K562 (cell line): Measurements from ENCODE around the gene GTPBP2. TPM values are rescaled to one million over a fixed set of nuclear protein-coding genes. Genes with fewer than 3 reads are reported as not detected.

ENCODE experiments used
- ARID4B ChIP-seq: sonication (generic); formaldehyde crosslinking; IDR thresholded peaks from 2 replicates; pipeline ENCODE4 v1.8.0; 2022; ENCODE audit warnings: mild to moderate bottlenecking, missing genetic modification reagents
- CTCF ChIP-seq, 3 experiments: IDR thresholded peaks in 2 of 3; conservative IDR thresholded peaks in 1 of 3; 2 replicates each; pipeline ENCODE4 v1.5.1; 2011 to 2012; ENCODE audit warnings: low read length in 3 of 3, mild to moderate bottlenecking in 3 of 3, control low read depth in 2 of 3, improper control_type of control experiment in 1 of 3, inconsistent platforms in 1 of 3, low read depth in 1 of 3, mixed read lengths in 1 of 3, moderate library complexity in 1 of 3; ENCODE audit not compliant: insufficient read depth in 2 of 3
- HES1 ChIP-seq: fragments of 450-650 bp; IDR thresholded peaks from 2 replicates; pipeline ENCODE4 v1.6.1; 2016; ENCODE audit warnings: low read depth, mild to moderate bottlenecking, moderate library complexity
- HLTF ChIP-seq: fragments of 450-650 bp; IDR thresholded peaks from 2 replicates; pipeline ENCODE4 v1.6.1; 2016
- LEF1 ChIP-seq: fragments of 450-650 bp; IDR thresholded peaks from 2 replicates; pipeline ENCODE4 v1.6.1; 2016; ENCODE audit warnings: mild to moderate bottlenecking
- PCBP1 ChIP-seq: fragments of 200-400 bp; formaldehyde crosslinking; IDR thresholded peaks from 2 replicates; pipeline ENCODE4 v1.6.1; 2018; ENCODE audit warnings: mild to moderate bottlenecking, low read depth, low read length; ENCODE audit not compliant: poor library complexity, severe bottlenecking
- SIRT6 ChIP-seq: IDR thresholded peaks from one replicate; pipeline ENCODE4 v1.6.1; 2012; ENCODE audit warnings: low read depth, mild to moderate bottlenecking, control low read depth, inconsistent platforms, low read length, moderate library complexity
- SP1 ChIP-seq: sonication (generic); formaldehyde crosslinking; IDR thresholded peaks from 2 replicates; pipeline ENCODE4 v1.8.1; 2022; ENCODE audit warnings: mild to moderate bottlenecking, missing genetic modification reagents
- USF2 ChIP-seq: sonication (generic); formaldehyde crosslinking; IDR thresholded peaks from 2 replicates; pipeline ENCODE4 v1.5.0; 2020; ENCODE audit warnings: missing genetic modification reagents
- ZBTB5 ChIP-seq: fragments of 450-650 bp; IDR thresholded peaks from 2 replicates; pipeline ENCODE4 v1.6.1; 2017; ENCODE audit warnings: antibody characterized with exemption
- ZKSCAN8 ChIP-seq: fragments of 200-800 bp; sonication (Bioruptor generic); IDR thresholded peaks from 2 replicates; pipeline ENCODE4 v1.6.1; 2016; ENCODE audit warnings: missing genetic modification characterization, missing compliant biosample characterization
- ZNF263 ChIP-seq: sonication (generic); formaldehyde crosslinking; IDR thresholded peaks from 2 replicates; pipeline ENCODE4 v1.8.0; 2022; ENCODE audit warnings: mild to moderate bottlenecking, missing genetic modification reagents, borderline replicate concordance
- ZNF639 ChIP-seq, 2 experiments: fragments of 200-800 bp in 1 of 2; sonication (Bioruptor generic) in 1 of 2; sonication (generic) in 1 of 2; formaldehyde crosslinking in 1 of 2; IDR thresholded peaks in 1 of 2; conservative IDR thresholded peaks in 1 of 2; 2 replicates each; pipeline versions ENCODE4 v1.5.0 to v1.6.1; 2016 to 2020; ENCODE audit warnings: missing compliant biosample characterization in 1 of 2, missing genetic modification characterization in 1 of 2, missing genetic modification reagents in 1 of 2
- ZNF79 ChIP-seq: fragments of 250-450 bp; sonication (Bioruptor Pico); IDR thresholded peaks from 2 replicates; pipeline ENCODE4 v1.4.0; 2020; ENCODE audit warnings: low read depth, mild to moderate bottlenecking, moderate library complexity
- polyA plus RNA-seq, 8 experiments: library from polyadenylated mRNA; depleted of rRNA in 4 of 8; stranded (reverse) in 5 of 8; unstranded in 3 of 8; fragments of >200 nt; fragmentation: Nextera tagmentation in 2 of 8; fragmentation: Illumina TruSeq in 1 of 8; extraction: Ambion mirVana in 2 of 8; extraction: Trizol in 1 of 8; gene quantifications; 2 replicates each; pipeline versions ENCODE4 v1.2.1 to v1.2.3, GENCODE V29; 2011 to 2014; ENCODE audit warnings: inconsistent platforms in 1 of 8, missing spikeins in 1 of 8
- total RNA-seq, 7 experiments: library from RNA; depleted of rRNA in 6 of 7; stranded (reverse); fragments of >200 nt in 6 of 7; fragmentation: Illumina TruSeq in 2 of 7; extraction: Trizol in 2 of 7; gene quantifications; 2 replicates each; pipeline versions ENCODE4 v1.2.1 to v1.2.3, GENCODE V29; 2011 to 2021; ENCODE audit warnings: low replicate concordance in 1 of 7

The GTPBP2 gene
- total and polyA plus RNA-seq, 9 of the 15 experiments (the other 6 are each of a cell fraction or from before 2014, with no cell fraction given) = 48.4 to 196 (median 111) TPM

- TF ChIP-seq ZKSCAN8 (CRISPR knock-in tag) = no peak
- TF ChIP-seq ZBTB5 = 0 out of 2 replicates have a peak, but pooled peaks have one; percentile 17
- no peak; the same call in 1 of the 2 replicates for TF ChIP-seq SP1 (CRISPR knock-in tag)
- TF ChIP-seq USF2 (CRISPR knock-in tag) = no peak
- TF ChIP-seq SIRT6 = no peak
- no peak for TF ChIP-seq CTCF (IDR thresholded peaks at IDR 0.05 in 2 of 3, conservative IDR thresholded peaks at IDR 0.05 in 1 of 3; ENCODE audit: insufficient read depth in 2 of 3, low read depth in 1 of 3, low read length in 3 of 3)
- peak; percentile 89; the same call in 1 of the 2 replicates for TF ChIP-seq HLTF
- peak; percentile 99 for TF ChIP-seq ZNF263 (CRISPR knock-in tag)
- TF ChIP-seq ZNF79 = 0 out of 2 replicates have a peak, but pooled peaks have one; percentile 20
- peak; percentile 83 for TF ChIP-seq ARID4B (CRISPR knock-in tag)
- no peak; a peak in 1 of 4 replicates for TF ChIP-seq ZNF639 (CRISPR knock-in tag; conservative IDR thresholded peaks at IDR 0.05 in 1 of 2, IDR thresholded peaks at IDR 0.05 in 1 of 2)
- TF ChIP-seq PCBP1 = no peak
- TF ChIP-seq LEF1 = peak; percentile 67; the same call in 1 of the 2 replicates
- TF ChIP-seq HES1 = peak; percentile 30; the same call in 1 of the 2 replicates
These were observed 516 bp downstream of the GTPBP2 start (continued) for GRCh38 chr6:43628393-43629103.
